Calu3 (cell line): ENCODE measurements around the gene PI4KA. TPM values are rescaled to one million over a fixed set of nuclear protein-coding genes. Genes with fewer than 3 reads are reported as not detected.
"Not testable (repeated sequence)": the region's sequence is repeated elsewhere in the genome, so short reads cannot be mapped to it uniquely, and the experiment has no call there.

Experiments
- BruUV-seq: library from RNA; stranded (reverse); fragments of 400-500 nt; replicated peaks from 2 replicates; lab custom pipeline; 2021; lab: Mats Ljungman, UMichigan
- CTCF ChIA-PET: fragments of 300-600 bp; sonication (Branson Sonifier 250); formaldehyde crosslinking; loops from one replicate; lab custom pipeline; 2022; ENCODE audit warnings: antibody characterized with exemption; lab: Charles Lee
- DNase-seq: peaks from one replicate; pipeline ENCODE4 v3.0.0; 2022
- H3K27ac Mint-ChIP-seq: one replicate; pipeline ENCODE4 v1.8.0; 2022; ENCODE audit warnings: mixed read lengths; ENCODE audit not compliant: unreplicated experiment
- H3K27me3 Mint-ChIP-seq: one replicate; pipeline ENCODE4 v1.8.0; 2022; ENCODE audit warnings: mixed read lengths; ENCODE audit not compliant: unreplicated experiment
- H3K36me3 Mint-ChIP-seq: one replicate; pipeline ENCODE4 v1.8.0; 2022; ENCODE audit warnings: mild to moderate bottlenecking, moderate library complexity, mixed read lengths; ENCODE audit not compliant: insufficient read depth, unreplicated experiment
- H3K4me1 Mint-ChIP-seq: one replicate; pipeline ENCODE4 v1.8.0; 2022; ENCODE audit warnings: mild to moderate bottlenecking, low read depth, mixed read lengths; ENCODE audit not compliant: unreplicated experiment
- H3K4me3 Mint-ChIP-seq: one replicate; pipeline ENCODE4 v1.8.0; 2022; ENCODE audit warnings: mild to moderate bottlenecking, low read depth, moderate library complexity, mixed read lengths; ENCODE audit not compliant: unreplicated experiment
- H3K9me3 Mint-ChIP-seq: one replicate; pipeline ENCODE4 v1.8.0; 2022; ENCODE audit warnings: low read depth, mixed read lengths; ENCODE audit not compliant: unreplicated experiment
- CTCF ChIP-seq: fragments of 200-600 bp; IDR thresholded peaks from one replicate; pipeline ENCODE4 v1.8.0; 2022; ENCODE audit warnings: antibody characterized with exemption; ENCODE audit not compliant: unreplicated experiment
- intact Hi-C: fragments of 100-400 bp; cut with micrococcal nuclease; formaldehyde crosslinking; loops from one replicate; pipeline ENCODE4 v1.10.0; 2022; ENCODE audit not compliant: unreplicated experiment
- total RNA-seq: library from RNA; stranded (reverse); gene quantifications from 2 replicates; pipeline ENCODE4 v1.2.3, GENCODE V29; 2022

The PI4KA gene
- total RNA-seq, 1 experiment from 2014 or later, result 77.9 TPM

GRCh38 chr22:20839837-20840645, 18.6 kb downstream of the PI4KA start:
- H3K9me3 Mint-ChIP-seq, result no peaks in the 10 kb centered on the region
- intact Hi-C loops, result no loop called here
- no TSS peak for BruUV-seq
- TF ChIP-seq CTCF, result no peak
- H3K27ac Mint-ChIP-seq, result no peak overlapping the region
- H3K4me1 Mint-ChIP-seq, result peaks cover 42% of the 10 kb centered on the region
- no peak overlapping the region for H3K4me3 Mint-ChIP-seq
- no peak for DNase-seq
- CTCF ChIA-PET, result no interaction called here
- no peaks in the 10 kb centered on the region for H3K27me3 Mint-ChIP-seq
- H3K36me3 Mint-ChIP-seq, result no peaks in the 10 kb centered on the region

- CTCF ChIA-PET, H3K27ac Mint-ChIP-seq, intact Hi-C loops, DNase-seq, H3K9me3 Mint-ChIP-seq, H3K36me3 Mint-ChIP-seq, H3K4me3 Mint-ChIP-seq, H3K27me3 Mint-ChIP-seq, BruUV-seq: not testable (repeated sequence)
- peaks cover 35% of the 10 kb centered on the region for H3K4me1 Mint-ChIP-seq
Observed at GRCh38 chr22:20839354-20839753, 19.3 kb downstream of the PI4KA start.

GRCh38 chr22:20836987-20837823, 21.4 kb downstream of the PI4KA start:
- intact Hi-C loops, result no loop called here
- CTCF ChIA-PET, result no interaction called here
- no TSS peak for BruUV-seq
- H3K4me3 Mint-ChIP-seq, result no peak overlapping the region
- no peaks in the 10 kb centered on the region for H3K9me3 Mint-ChIP-seq
- H3K27me3 Mint-ChIP-seq, result no peaks in the 10 kb centered on the region
- H3K36me3 Mint-ChIP-seq, result peaks cover 9% of the 10 kb centered on the region
- DNase-seq, result no peak
- H3K4me1 Mint-ChIP-seq, result peaks cover 21% of the 10 kb centered on the region
- no peak overlapping the region for H3K27ac Mint-ChIP-seq
- no peak for TF ChIP-seq CTCF

GRCh38 chr22:20834725-20835124, 23.9 kb downstream of the PI4KA start:
- H3K27ac Mint-ChIP-seq, result no peak overlapping the region
- peaks cover 14% of the 10 kb centered on the region for H3K36me3 Mint-ChIP-seq
- no peaks in the 10 kb centered on the region for H3K27me3 Mint-ChIP-seq
- no peak for DNase-seq
- no TSS peak for BruUV-seq
- no peak for TF ChIP-seq CTCF
- H3K9me3 Mint-ChIP-seq, result no peaks in the 10 kb centered on the region
- CTCF ChIA-PET, result interaction anchor here (0.7 kb wide), 1 partner anchor 33 kb away, joined by 3 read pairs; no protein-coding TSS in a partner anchor
- no peak overlapping the region for H3K4me3 Mint-ChIP-seq
- peaks cover under 1% of the 10 kb centered on the region for H3K4me1 Mint-ChIP-seq
- intact Hi-C loops, result no loop called here
